ENCODE data around the gene P3H2. TPM values are rescaled to one million over a fixed set of nuclear protein-coding genes. Genes with fewer than 3 reads are reported as not detected.
"Not testable (repeated sequence)": the region's sequence is repeated elsewhere in the genome, so short reads cannot be mapped to it uniquely, and the experiment has no call there.

Gene P3H2
- total RNA-seq, 6 experiments from 2014 or later, result 37.6 to 43.2 (median 39.5) TPM

GRCh38 chr3:190150681-190151080, 30.0 kb upstream of the P3H2 start:
- no peak overlapping the region for H3K27ac Mint-ChIP-seq
- no peaks in the 10 kb centered on the region; the same call in 1 of the 2 replicates for H3K9me3 Mint-ChIP-seq

GRCh38 chr3:190149830-190150619, 29.3 kb upstream of the P3H2 start:
- H3K9me3 Mint-ChIP-seq; H3K27ac Mint-ChIP-seq; H3K27me3 Mint-ChIP-seq (ENCODE audit: insufficient read depth); H3K36me3 Mint-ChIP-seq (ENCODE audit: low read depth); DNase-seq; H3K4me3 Mint-ChIP-seq: not testable (repeated sequence)
- H3K4me1 Mint-ChIP-seq (ENCODE audit: low read depth), result peaks cover 23% of the 10 kb centered on the region

More at GRCh38 chr3:190150681-190151080, 30.0 kb upstream of the P3H2 start:
- DNase-seq, result no peak
- H3K27me3 Mint-ChIP-seq (ENCODE audit: insufficient read depth), result peaks cover 2% of the 10 kb centered on the region
- no peak for TF ChIP-seq CTCF (IDR thresholded peaks at IDR 0.05)
- H3K4me1 Mint-ChIP-seq (ENCODE audit: low read depth), result peaks cover 25% of the 10 kb centered on the region
- H3K4me3 Mint-ChIP-seq, result no peak overlapping the region
- H3K36me3 Mint-ChIP-seq (ENCODE audit: low read depth), result peaks cover 9% of the 10 kb centered on the region

GRCh38 chr3:190144793-190145192, 24.1 kb upstream of the P3H2 start:
- H3K27me3 Mint-ChIP-seq (ENCODE audit: insufficient read depth); H3K36me3 Mint-ChIP-seq (ENCODE audit: low read depth); H3K4me1 Mint-ChIP-seq (ENCODE audit: low read depth); H3K27ac Mint-ChIP-seq; H3K9me3 Mint-ChIP-seq; H3K4me3 Mint-ChIP-seq; DNase-seq: not testable (repeated sequence)

GRCh38 chr3:190142041-190142440, 21.3 kb upstream of the P3H2 start:
- H3K27ac Mint-ChIP-seq, result no peak overlapping the region
- DNase-seq, result no peak
- no peak for TF ChIP-seq CTCF (IDR thresholded peaks at IDR 0.05)
- no peaks in the 10 kb centered on the region for H3K4me1 Mint-ChIP-seq (ENCODE audit: low read depth)
- H3K36me3 Mint-ChIP-seq (ENCODE audit: low read depth), result no peaks in the 10 kb centered on the region
- H3K27me3 Mint-ChIP-seq (ENCODE audit: insufficient read depth), result no peaks in the 10 kb centered on the region; the same call in 1 of the 2 replicates
- H3K4me3 Mint-ChIP-seq, result no peak overlapping the region
- H3K9me3 Mint-ChIP-seq, result no peaks in the 10 kb centered on the region; the same call in 1 of the 2 replicates

- DNase-seq, result no peak
- Mint-ChIP-seq H3K4me3 (no peak overlapping the region), H3K36me3 (ENCODE audit: low read depth) (no peaks in the 10 kb centered on the region), H3K27me3 (ENCODE audit: insufficient read depth) (no peaks in the 10 kb centered on the region), H3K4me1 (ENCODE audit: low read depth) (no peaks in the 10 kb centered on the region), H3K27ac (no peak overlapping the region), H3K9me3 (no peaks in the 10 kb centered on the region)
- no peak for TF ChIP-seq CTCF (IDR thresholded peaks at IDR 0.05)
Measured at GRCh38 chr3:190139365-190139764, 18.7 kb upstream of the P3H2 start.

- Mint-ChIP-seq H3K27me3 (ENCODE audit: insufficient read depth) (no peaks in the 10 kb centered on the region), H3K9me3 (no peaks in the 10 kb centered on the region), H3K27ac (no peak overlapping the region), H3K4me1 (ENCODE audit: low read depth) (no peaks in the 10 kb centered on the region), H3K4me3 (no peak overlapping the region), H3K36me3 (ENCODE audit: low read depth) (no peaks in the 10 kb centered on the region)
- no peak for DNase-seq
- no peak for TF ChIP-seq CTCF (IDR thresholded peaks at IDR 0.05)
Measured at GRCh38 chr3:190132371-190132770, 11.7 kb upstream of the P3H2 start.

Measured in HFFc6 (cell line).